ENCODE measurements around the gene ST6GALNAC4. TPM values are rescaled to one million over a fixed set of nuclear protein-coding genes. Genes with fewer than 3 reads are reported as not detected.
A peak's percentile ranks its signal among the peaks of the same experiment; 100 is the strongest.

ST6GALNAC4 gene
- total RNA-seq, 2 experiments from 2014 or later: 14.9 to 20.7 TPM

GRCh38 chr9:127899128-127899943 lies 17.5 kb downstream of the ST6GALNAC4 start, which contains the start of gene ST6GALNAC6:
Gene ST6GALNAC6, minus strand, starts transcription at chr9:127899603. Its CDS starts 1,622 bp downstream, at chr9:127897981.
- Mint-ChIP-seq H3K36me3 (ENCODE audit: low read depth) (peaks cover 40% of the 10 kb centered on the region), H3K4me1 (peaks cover 35% of the 10 kb centered on the region), H3K4me3 (peak within 1 kb of the TSS; percentile 82), H3K27ac (peak within 1 kb of the TSS; percentile 87), H3K9me3 (ENCODE audit: low read depth) (peaks cover 1% of the 10 kb centered on the region), H3K27me3 (no peaks in the 10 kb centered on the region)
- DNase-seq: peak; percentile 85
- CTCF ChIA-PET: interaction anchor here (0.6 to 4.3 kb wide), 4 partner anchors 22 to 164 kb away, joined by 3 to 19 read pairs (median 4); partner anchors contain the start of gene TOR2A
- peak; percentile 69 for ATAC-seq
- intact Hi-C loops (cut with DNase I, micrococcal nuclease): loop anchor here in 1 of 2 experiments (1.0 to 2.0 kb wide), 4 partner anchors 18 to 164 kb away; partner anchors contain the start of genes FPGS, ST6GALNAC4 and TOR2A
- POLR2A ChIA-PET: no interaction called here

- peaks cover 29% of the 10 kb centered on the region for H3K4me1 Mint-ChIP-seq
- no peaks in the 10 kb centered on the region for H3K27me3 Mint-ChIP-seq
- peak; percentile 50 for DNase-seq
- intact Hi-C loops (cut with DNase I, micrococcal nuclease): loop anchor here in 1 of 2 experiments (1.0 to 2.0 kb wide), 4 partner anchors 19 to 163 kb away; partner anchors contain the start of genes FPGS, ST6GALNAC4 and TOR2A
- H3K4me3 Mint-ChIP-seq: peak overlapping the region; percentile 82
- peaks cover 43% of the 10 kb centered on the region for H3K36me3 Mint-ChIP-seq (ENCODE audit: low read depth)
- peak; percentile 7 for ATAC-seq
- POLR2A ChIA-PET: interaction anchor here (0.7 kb wide), 1 partner anchor 67 kb away, joined by 5 read pairs; no protein-coding TSS in a partner anchor
- H3K9me3 Mint-ChIP-seq (ENCODE audit: low read depth): peaks cover 5% of the 10 kb centered on the region
- H3K27ac Mint-ChIP-seq: peak overlapping the region; percentile 87
- CTCF ChIA-PET: interaction anchor here (0.6 to 4.3 kb wide), 4 partner anchors 23 to 90 kb away, joined by 3 to 19 read pairs (median 3); no protein-coding TSS in a partner anchor
Observed at GRCh38 chr9:127898433-127899127, 18.3 kb downstream of the ST6GALNAC4 start.

GRCh38 chr9:127897193-127897692 lies 19.6 kb downstream of the ST6GALNAC4 start:
- ChIA-PET CTCF (interaction anchor here (0.6 to 4.3 kb wide), 4 partner anchors 15 to 27 kb away, joined by 3 to 19 read pairs (median 3); no protein-coding TSS in a partner anchor), POLR2A (interaction anchor here (0.6 kb wide), 2 partner anchors 283 to 498 kb away, joined by 3 to 5 read pairs; no protein-coding TSS in a partner anchor)
- intact Hi-C loops (cut with DNase I, micrococcal nuclease): no loop called here
- H3K4me1 Mint-ChIP-seq: peaks cover 29% of the 10 kb centered on the region
- peaks cover 54% of the 10 kb centered on the region for H3K36me3 Mint-ChIP-seq (ENCODE audit: low read depth)
- peak overlapping the region; percentile 82 for H3K4me3 Mint-ChIP-seq
- H3K27me3 Mint-ChIP-seq: no peaks in the 10 kb centered on the region
- no peak overlapping the region for H3K27ac Mint-ChIP-seq
- ATAC-seq: no peak
- H3K9me3 Mint-ChIP-seq (ENCODE audit: low read depth): peaks cover 5% of the 10 kb centered on the region
- DNase-seq: peak; percentile 67

- POLR2A ChIA-PET: interaction anchor here (0.6 kb wide), 2 partner anchors 282 to 497 kb away, joined by 3 to 5 read pairs; no protein-coding TSS in a partner anchor
- no peaks in the 10 kb centered on the region for H3K27me3 Mint-ChIP-seq
- H3K9me3 Mint-ChIP-seq (ENCODE audit: low read depth): peaks cover 5% of the 10 kb centered on the region
- H3K27ac Mint-ChIP-seq: no peak overlapping the region
- H3K4me1 Mint-ChIP-seq: peaks cover 25% of the 10 kb centered on the region
- no peak overlapping the region for H3K4me3 Mint-ChIP-seq
- CTCF ChIA-PET: interaction anchor here (0.6 to 4.3 kb wide), 4 partner anchors 14 to 27 kb away, joined by 3 to 19 read pairs (median 3); no protein-coding TSS in a partner anchor
- H3K36me3 Mint-ChIP-seq (ENCODE audit: low read depth): peaks cover 54% of the 10 kb centered on the region
- DNase-seq (no peak), ATAC-seq (no peak)
- intact Hi-C loops (cut with DNase I, micrococcal nuclease): no loop called here
Observed at GRCh38 chr9:127896395-127897192, 20.2 kb downstream of the ST6GALNAC4 start.

GRCh38 chr9:127895811-127896210 lies 21.0 kb downstream of the ST6GALNAC4 start:
- H3K27me3 Mint-ChIP-seq: no peaks in the 10 kb centered on the region
- peaks cover 60% of the 10 kb centered on the region for H3K36me3 Mint-ChIP-seq (ENCODE audit: low read depth)
- ChIA-PET CTCF (interaction anchor here (4.3 kb wide), 1 partner anchor 26 kb away, joined by 19 read pairs; no protein-coding TSS in a partner anchor), POLR2A (no interaction called here)
- H3K9me3 Mint-ChIP-seq (ENCODE audit: low read depth): peaks cover 5% of the 10 kb centered on the region
- H3K4me1 Mint-ChIP-seq: peaks cover 21% of the 10 kb centered on the region
- no peak for ATAC-seq
- H3K4me3 Mint-ChIP-seq: no peak overlapping the region
- DNase-seq: no peak
- no peak overlapping the region for H3K27ac Mint-ChIP-seq
- intact Hi-C loops (cut with DNase I, micrococcal nuclease): no loop called here

- DNase-seq (no peak), ATAC-seq (no peak)
- CTCF ChIA-PET: no interaction called here
- intact Hi-C loops (cut with DNase I, micrococcal nuclease): no loop called here
- Mint-ChIP-seq H3K9me3 (ENCODE audit: low read depth) (peaks cover 5% of the 10 kb centered on the region), H3K27ac (no peak overlapping the region), H3K27me3 (no peaks in the 10 kb centered on the region), H3K4me3 (no peak overlapping the region), H3K4me1 (peaks cover 13% of the 10 kb centered on the region), H3K36me3 (ENCODE audit: low read depth) (peaks cover 69% of the 10 kb centered on the region)
- POLR2A ChIA-PET: no interaction called here
Observed at GRCh38 chr9:127893392-127893791, 23.4 kb downstream of the ST6GALNAC4 start.

GRCh38 chr9:127892831-127893230 lies 24.0 kb downstream of the ST6GALNAC4 start:
- H3K36me3 Mint-ChIP-seq (ENCODE audit: low read depth): peaks cover 71% of the 10 kb centered on the region
- no peak overlapping the region for H3K27ac Mint-ChIP-seq
- no peak for DNase-seq
- intact Hi-C loops (cut with DNase I, micrococcal nuclease): no loop called here
- CTCF ChIA-PET: interaction anchor here (0.8 kb wide), 1 partner anchor 87 kb away, joined by 3 read pairs; no protein-coding TSS in a partner anchor
- POLR2A ChIA-PET: no interaction called here
- ATAC-seq: no peak
- no peaks in the 10 kb centered on the region for H3K27me3 Mint-ChIP-seq
- no peak overlapping the region for H3K4me3 Mint-ChIP-seq
- peaks cover 5% of the 10 kb centered on the region for H3K9me3 Mint-ChIP-seq (ENCODE audit: low read depth)
- peaks cover 10% of the 10 kb centered on the region for H3K4me1 Mint-ChIP-seq

- H3K27ac Mint-ChIP-seq: no peak overlapping the region
Observed at GRCh38 chr9:127890053-127890452, 26.8 kb downstream of the ST6GALNAC4 start.

GRCh38 chr9:127887792-127888191 lies 29.0 kb downstream of the ST6GALNAC4 start:
- H3K36me3 Mint-ChIP-seq (ENCODE audit: low read depth): peaks cover 54% of the 10 kb centered on the region
- intact Hi-C loops (cut with DNase I, micrococcal nuclease): no loop called here
- H3K9me3 Mint-ChIP-seq (ENCODE audit: low read depth): no peaks in the 10 kb centered on the region
- no peak overlapping the region for H3K4me3 Mint-ChIP-seq
- H3K27me3 Mint-ChIP-seq: no peaks in the 10 kb centered on the region
- CTCF ChIA-PET: interaction anchor here (0.6 to 1.3 kb wide), 3 partner anchors 18 to 153 kb away, joined by 3 to 4 read pairs (median 3); partner anchors contain the start of gene TOR2A
- peaks cover 4% of the 10 kb centered on the region for H3K4me1 Mint-ChIP-seq
- DNase-seq (no peak), ATAC-seq (peak; percentile 51)
- POLR2A ChIA-PET: no interaction called here
- H3K27ac Mint-ChIP-seq: no peak overlapping the region

More at GRCh38 chr9:127890053-127890452, 26.8 kb downstream of the ST6GALNAC4 start:
- ChIA-PET CTCF (interaction anchor here (0.6 to 1.3 kb wide), 2 partner anchors 20 to 31 kb away, joined by 3 to 4 read pairs; no protein-coding TSS in a partner anchor), POLR2A (no interaction called here)
- Mint-ChIP-seq H3K4me3 (no peak overlapping the region), H3K27me3 (no peaks in the 10 kb centered on the region), H3K36me3 (ENCODE audit: low read depth) (peaks cover 65% of the 10 kb centered on the region), H3K9me3 (ENCODE audit: low read depth) (peaks cover 4% of the 10 kb centered on the region), H3K4me1 (peaks cover 6% of the 10 kb centered on the region)
- DNase-seq: no peak
- intact Hi-C loops (cut with DNase I, micrococcal nuclease): no loop called here
- ATAC-seq: no peak

- intact Hi-C loops (cut with DNase I, micrococcal nuclease): no loop called here
- H3K36me3 Mint-ChIP-seq (ENCODE audit: low read depth): peaks cover 51% of the 10 kb centered on the region
- CTCF ChIA-PET: interaction anchor here (1.1 kb wide), 1 partner anchor 152 kb away, joined by 3 read pairs; the partner anchor contains the start of gene TOR2A
- DNase-seq (no peak), ATAC-seq (no peak)
- no peak overlapping the region for H3K27ac Mint-ChIP-seq
- POLR2A ChIA-PET: no interaction called here
- no peaks in the 10 kb centered on the region for H3K27me3 Mint-ChIP-seq
- H3K4me1 Mint-ChIP-seq: no peaks in the 10 kb centered on the region
- no peaks in the 10 kb centered on the region for H3K9me3 Mint-ChIP-seq (ENCODE audit: low read depth)
- H3K4me3 Mint-ChIP-seq: no peak overlapping the region
Observed at GRCh38 chr9:127886401-127886972, 30.4 kb downstream of the ST6GALNAC4 start.

Data from activated CD4-positive, alpha-beta T cell treated with anti-CD3 and anti-CD28 coated beads for 36 hours (primary cell).